A549 (cell line): ENCODE measurements around the gene IKBKG. TPM values are rescaled to one million over a fixed set of nuclear protein-coding genes. Genes with fewer than 3 reads are reported as not detected.

Source experiments
- ATAC-seq, 2 experiments: fragments of 200-7000 bp in 1 of 2; fragments of >200 bp in 1 of 2; cut with Nextera tagmentation in 1 of 2; cut with Tn5 transposase in 1 of 2; 3 replicates each; pipeline versions ENCODE4 v1.8.0 to v1.9.1; 2018 to 2020; ENCODE audit warnings: mild to moderate bottlenecking in 1 of 2, moderate library complexity in 1 of 2
- CTCF ChIA-PET: fragments of 300-600 bp; sonication (Branson Sonifier 250); formaldehyde crosslinking; extraction: SDS; loops from one replicate; lab custom pipeline; 2021; ENCODE audit warnings: antibody characterized with exemption, inconsistent platforms; lab: Yijun Ruan, JAX
- POLR2A ChIA-PET: fragments of 350-600 bp; formaldehyde crosslinking; extraction: SDS; loops from one replicate; lab custom pipeline; 2021; ENCODE audit warnings: antibody characterized with exemption, inconsistent platforms; lab: Yijun Ruan, JAX
- DNase-seq, 2 experiments: peaks; one replicate each; pipeline versions ENCODE4 v3.0.0 to v3.0.0-alpha.2; 2011 to 2016; ENCODE audit warnings: low read depth in 1 of 2, low spot score in 1 of 2
- FAIRE-seq: peaks from 2 replicates; lab custom pipeline; 2011; peaks lifted over from hg19 to GRCh38; lab: Jason Lieb, UNC
- H3K27ac ChIP-seq, 2 experiments: fragments of >200 bp; sonication (Bioruptor Twin); formaldehyde crosslinking; 3 replicates each; pipeline ENCODE4 v1.5.1; 2016 to 2017
- H3K4me1 ChIP-seq: fragments of >200 bp; sonication (Bioruptor Twin); formaldehyde crosslinking; 3 replicates; pipeline ENCODE4 v1.6.1; 2016
- H3K4me2 ChIP-seq: fragments of >200 bp; sonication (Bioruptor Twin); formaldehyde crosslinking; 3 replicates; pipeline ENCODE4 v1.6.1; 2016
- H3K4me3 ChIP-seq: fragments of >200 bp; sonication (Bioruptor Twin); formaldehyde crosslinking; 3 replicates; pipeline ENCODE4 v1.5.1; 2016
- H3K9me3 ChIP-seq: fragments of >200 bp; sonication (Bioruptor Twin); formaldehyde crosslinking; 3 replicates; pipeline ENCODE4 v1.6.1; 2016
- BHLHE40 ChIP-seq: IDR thresholded peaks from 2 replicates; pipeline ENCODE4 v1.6.1; 2012; ENCODE audit warnings: low read depth, low read length, inconsistent platforms
- CEBPB ChIP-seq, 2 experiments: fragments of >200 bp in 1 of 2; sonication (Bioruptor Twin) in 1 of 2; formaldehyde crosslinking in 1 of 2; IDR thresholded peaks; 2 replicates each; pipeline ENCODE4 v1.6.1; 2012 to 2016
- CTCF ChIP-seq: fragments of >200 bp; sonication (Bioruptor Twin); formaldehyde crosslinking; IDR thresholded peaks from 3 replicates; pipeline ENCODE4 v1.5.1; 2016
- E2F6 ChIP-seq: IDR thresholded peaks from 2 replicates; pipeline ENCODE4 v1.6.1; 2012; ENCODE audit warnings: low read depth, borderline replicate concordance
- EHMT2 ChIP-seq: fragments of 200-600 bp; sonication (generic); IDR thresholded peaks from 2 replicates; pipeline ENCODE4 v1.6.1; 2016; ENCODE audit warnings: antibody characterized with exemption, low read depth, mild to moderate bottlenecking, moderate library complexity
- ESRRA ChIP-seq: fragments of 150-350 bp; IDR thresholded peaks from 2 replicates; pipeline ENCODE4 v1.6.1; 2014; ENCODE audit warnings: mild to moderate bottlenecking, low read length, borderline replicate concordance
- FOSB ChIP-seq: fragments of 250-450 bp; sonication (Bioruptor Pico); IDR thresholded peaks from 2 replicates; pipeline ENCODE4 v1.5.0; 2020; ENCODE audit warnings: mild to moderate bottlenecking, moderate library complexity
- FOSL2 ChIP-seq, 2 experiments: fragments of 450-650 bp in 1 of 2; fragments of >200 bp in 1 of 2; sonication (Bioruptor Twin) in 1 of 2; formaldehyde crosslinking; IDR thresholded peaks; 2 replicates each; pipeline versions ENCODE4 v1.5.0 to v1.6.1; 2016 to 2020; ENCODE audit warnings: mild to moderate bottlenecking in 1 of 2, moderate library complexity in 1 of 2
- GATA3 ChIP-seq: IDR thresholded peaks from 2 replicates; pipeline ENCODE4 v1.6.1; 2012; ENCODE audit warnings: borderline replicate concordance
- HES2 ChIP-seq: fragments of >200 bp; sonication (Bioruptor Twin); formaldehyde crosslinking; IDR thresholded peaks from 2 replicates; pipeline ENCODE4 v1.6.1; 2016
- HMGXB4 ChIP-seq: fragments of 250-450 bp; sonication (Bioruptor Pico); IDR thresholded peaks from 2 replicates; pipeline ENCODE4 v1.5.0; 2021; ENCODE audit warnings: mild to moderate bottlenecking, moderate library complexity, borderline replicate concordance
- HOXB5 ChIP-seq: fragments of 250-450 bp; sonication (Bioruptor Pico); IDR thresholded peaks from 2 replicates; pipeline ENCODE4 v1.5.0; 2020; ENCODE audit warnings: mild to moderate bottlenecking, moderate library complexity
- JUN ChIP-seq, 2 experiments: fragments of >200 bp; sonication (Bioruptor Twin); formaldehyde crosslinking; IDR thresholded peaks; 2 replicates in 1 of 2; 3 replicates in 1 of 2; pipeline ENCODE4 v1.6.1; 2016 to 2017
- KDM1A ChIP-seq: fragments of 200-600 bp; sonication (generic); IDR thresholded peaks from 2 replicates; pipeline ENCODE4 v1.6.1; 2016; ENCODE audit warnings: low read depth, mild to moderate bottlenecking
- MYC ChIP-seq: IDR thresholded peaks from 2 replicates; pipeline ENCODE4 v1.6.1; 2012; ENCODE audit warnings: mild to moderate bottlenecking, inconsistent platforms, low read length, improper control_type of control experiment, borderline replicate concordance
- NPAS2 ChIP-seq: fragments of 250-450 bp; sonication (Bioruptor Pico); IDR thresholded peaks from 2 replicates; pipeline ENCODE4 v1.8.0; 2022; ENCODE audit warnings: mild to moderate bottlenecking, moderate library complexity, borderline replicate concordance
- PHF8 ChIP-seq: fragments of 200-600 bp; sonication (generic); IDR thresholded peaks from 2 replicates; pipeline ENCODE4 v1.6.1; 2016; ENCODE audit warnings: low read depth, mild to moderate bottlenecking, antibody characterized with exemption, moderate library complexity, borderline replicate concordance
- POLR2A ChIP-seq: IDR thresholded peaks from 2 replicates; pipeline ENCODE4 v1.6.1; 2012; ENCODE audit warnings: mild to moderate bottlenecking, low read length
- RAD21 ChIP-seq, 2 experiments: fragments of >200 bp in 1 of 2; sonication (Bioruptor Twin) in 1 of 2; formaldehyde crosslinking in 1 of 2; IDR thresholded peaks in 1 of 2; conservative IDR thresholded peaks in 1 of 2; 2 replicates in 1 of 2; 3 replicates in 1 of 2; pipeline ENCODE4 v1.6.1; 2012 to 2018; ENCODE audit warnings: inconsistent platforms in 1 of 2
- REST ChIP-seq: fragments of 200-600 bp; sonication (generic); IDR thresholded peaks from 2 replicates; pipeline ENCODE4 v1.6.1; 2016; ENCODE audit warnings: antibody characterized with exemption, mild to moderate bottlenecking, moderate library complexity
- RFX5 ChIP-seq: fragments of 450-650 bp; IDR thresholded peaks from 2 replicates; pipeline ENCODE4 v1.7.1; 2014; ENCODE audit warnings: antibody characterized with exemption, mild to moderate bottlenecking, moderate library complexity
- TFCP2L1 ChIP-seq: fragments of 250-450 bp; sonication (Bioruptor Pico); IDR thresholded peaks from 2 replicates; pipeline ENCODE4 v1.5.0; 2021; ENCODE audit warnings: mild to moderate bottlenecking
- TP53 ChIP-seq: fragments of 250-450 bp; sonication (Bioruptor Pico); IDR thresholded peaks from 2 replicates; pipeline ENCODE4 v1.5.0; 2021; ENCODE audit warnings: mild to moderate bottlenecking, moderate library complexity
- ZSCAN20 ChIP-seq: fragments of 250-450 bp; sonication (Bioruptor Pico); IDR thresholded peaks from 2 replicates; pipeline ENCODE4 v1.8.0; 2022; ENCODE audit warnings: mild to moderate bottlenecking, moderate library complexity
- WGBS: methylation state at CpG from one replicate; pipeline ENCODE4 v1.1.6; 2017; ENCODE audit errors: missing lambda C conversion rate; 5-methylcytosine and 5-hydroxymethylcytosine counted together
- polyA plus RNA-seq, 4 experiments: library from polyadenylated mRNA; depleted of rRNA in 3 of 4; stranded (reverse); fragments of >200 nt; fragmentation: RNase III in 1 of 4; extraction: RNeasy Plus Mini Kit Qiagen cat#74134 plus additional on column Dnase treatment in 1 of 4; gene quantifications; 2 replicates in 3 of 4; 3 replicates in 1 of 4; pipeline ENCODE4 v1.2.3, GENCODE V29; 2011 to 2017

IKBKG gene
- polyA plus RNA-seq, 2 of the 4 experiments (the other 2 are of a cell fraction), result 19.7 to 34.2 TPM

GRCh38 chrX:154530286-154530685, 17.1 kb upstream of the IKBKG start:
- peak in 1 of 2 experiments; percentile 49 for DNase-seq
- H3K4me1 ChIP-seq, result peaks cover 94% of the 10 kb centered on the region
- ATAC-seq, result no peak
- H3K9me3 ChIP-seq, result no peaks in the 10 kb centered on the region
- H3K4me2 ChIP-seq, result no peak overlapping the region
- H3K4me3 ChIP-seq, result no peak overlapping the region
- CTCF ChIA-PET, result interaction anchor here (6.4 kb wide), 1 partner anchor 12 kb away, joined by 55 read pairs; no protein-coding TSS in a partner anchor
- TF ChIP-seq POLR2A (no peak), REST (0 out of 2 replicates have a peak, but pooled peaks have one; percentile 15), HMGXB4 (CRISPR knock-in tag) (no peak), JUN (IDR thresholded peaks at IDR 0.05) (peak in 1 of 2 experiments; percentile 65; a peak in 1 of 5 replicates), CTCF (no peak), RFX5 (no peak), EHMT2 (no peak)
- TF ChIP-seq, all 56 proteins: peak for 2
- WGBS, result 94% methylated on average over 2 of the region's 11 CpGs
- POLR2A ChIA-PET, result interaction anchor here (1.3 to 1.8 kb wide), 2 partner anchors 11 to 13 kb away, joined by 5 to 7 read pairs; no protein-coding TSS in a partner anchor
- no peak for FAIRE-seq
- H3K27ac ChIP-seq, result peak overlapping the region; percentile 98 to 100; a peak in 4 of 6 replicates

GRCh38 chrX:154531626-154532025, 15.8 kb upstream of the IKBKG start:
- Histone ChIP-seq H3K9me3 (no peaks in the 10 kb centered on the region), H3K4me2 (peak overlapping the region; percentile 90), H3K4me3 (no peak overlapping the region; the same call in 2 of the 3 replicates), H3K4me1 (peaks cover 95% of the 10 kb centered on the region), H3K27ac (peak overlapping the region; percentile 98 to 100)
- no peak for TF ChIP-seq FOSL2 (IDR thresholded peaks at IDR 0.05)
- 0 out of 2 replicates have a peak, but pooled peaks have one; percentile 24 for TF ChIP-seq FOSL2 (CRISPR knock-in tag; IDR thresholded peaks at IDR 0.05)
- TF ChIP-seq TFCP2L1 (CRISPR knock-in tag), result no peak
- 20% methylated on average over 5 of the region's 16 CpGs for WGBS
- FAIRE-seq (no peak), DNase-seq (peak in 1 of 2 experiments; percentile 64), ATAC-seq (peak; percentile 15 to 16; a peak in 3 of 6 replicates)
- ChIA-PET CTCF (interaction anchor here (1.0 to 6.4 kb wide), 4 partner anchors 8 to 158 kb away, joined by 3 to 55 read pairs (median 12); partner anchors contain the start of gene FLNA), POLR2A (interaction anchor here (0.5 to 1.7 kb wide), 3 partner anchors 9 to 12 kb away, joined by 3 to 6 read pairs (median 4); no protein-coding TSS in a partner anchor)

GRCh38 chrX:154532690-154533089, 14.7 kb upstream of the IKBKG start:
- Histone ChIP-seq H3K4me2 (peak overlapping the region; percentile 90), H3K4me3 (no peak overlapping the region), H3K4me1 (peaks cover 95% of the 10 kb centered on the region), H3K27ac (peak overlapping the region; percentile 98 to 100; a peak in 4 of 6 replicates), H3K9me3 (no peaks in the 10 kb centered on the region)
- DNase-seq, result no peak
- WGBS, result 88% methylated on average over 8 of the region's 23 CpGs
- ChIA-PET POLR2A (no interaction called here), CTCF (interaction anchor here (0.6 to 6.4 kb wide), 6 partner anchors 9 to 1095 kb away, joined by 3 to 55 read pairs (median 4); partner anchors contain the start of gene FLNA)
- FAIRE-seq, result no peak
- ATAC-seq, result no peak
- TF ChIP-seq E2F6 (no peak), KDM1A (no peak), ESRRA (no peak), GATA3 (no peak), HES2 (no peak), EHMT2 (no peak), NPAS2 (no peak), ZSCAN20 (CRISPR knock-in tag) (no peak), TP53 (CRISPR knock-in tag) (no peak), CEBPB (IDR thresholded peaks at IDR 0.05) (no peak), FOSB (CRISPR knock-in tag) (no peak), HOXB5 (CRISPR knock-in tag) (no peak), PHF8 (no peak), RAD21 (conservative IDR thresholded peaks at IDR 0.05 in 1 of 2, IDR thresholded peaks at IDR 0.05 in 1 of 2) (no peak), BHLHE40 (no peak), MYC (no peak), TFCP2L1 (CRISPR knock-in tag) (no peak)
